Cortex of kidney (tissue), 1 donor: ENCODE results near the gene DNAJC3.
"Not testable (repeated sequence)": the region's sequence is repeated elsewhere in the genome, so short reads cannot be mapped to it uniquely, and the experiment has no call there.

Experiments used
- DNase-seq: peaks from one replicate; lab custom pipeline; 2025; lab: John Stamatoyannopoulos, UW

The DNAJC3 gene

DNA sequence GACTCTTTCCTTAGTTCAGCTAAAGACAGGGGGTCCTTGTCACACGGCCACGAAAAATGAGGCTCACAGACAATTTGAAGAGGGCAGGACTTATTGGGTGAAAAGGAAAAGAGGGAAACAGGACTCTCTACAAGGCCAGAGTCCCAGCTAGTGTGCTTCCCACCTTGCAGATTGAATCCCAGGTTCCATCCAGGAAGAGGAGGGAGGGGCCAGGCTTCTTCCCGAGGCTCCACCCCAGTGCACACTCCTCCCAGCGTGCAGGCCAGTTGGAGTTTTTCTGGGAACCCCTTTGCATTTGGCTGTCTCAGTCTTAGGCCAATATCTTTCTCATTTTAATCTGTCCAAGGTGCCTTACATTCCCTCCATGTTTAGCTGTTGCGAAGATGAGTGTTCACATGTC, 106.8 kb downstream of the DNAJC3 start:
- DNase-seq: no peak

DNA sequence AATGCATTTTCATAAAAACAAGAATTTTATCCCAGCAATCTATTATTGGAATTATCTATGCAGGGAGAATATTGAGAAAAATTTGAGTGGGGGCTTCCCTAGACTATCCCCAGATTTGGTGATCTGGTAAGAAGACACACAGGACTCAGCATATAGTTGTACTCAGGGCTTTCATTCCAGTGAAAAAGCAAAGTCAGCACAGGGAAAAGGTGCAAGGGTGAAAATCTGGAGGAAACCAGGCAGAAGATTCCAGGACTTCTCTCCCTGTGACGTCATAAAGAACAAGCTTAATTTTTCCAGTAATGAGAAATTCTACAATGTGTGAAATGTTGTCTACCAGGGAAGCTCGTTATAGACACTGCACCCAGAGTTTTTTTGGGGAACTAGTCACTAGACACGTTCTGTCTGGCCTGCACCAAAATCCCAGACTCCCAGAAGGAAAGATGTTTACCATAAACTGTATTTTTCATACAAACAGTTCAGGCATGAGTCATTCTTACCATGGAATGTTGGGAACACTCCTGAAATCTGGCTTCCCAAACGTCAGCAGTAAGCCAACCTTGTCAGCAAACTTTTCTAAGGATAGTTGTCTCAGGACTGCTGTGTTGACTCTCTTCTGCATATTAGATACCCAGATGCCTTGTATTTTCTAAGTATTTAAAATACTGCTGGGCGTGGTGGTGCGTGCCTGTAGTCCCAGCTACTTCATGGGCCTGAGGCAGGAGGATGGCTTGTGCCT, 107.4 kb downstream of the DNAJC3 start:
- DNase-seq: no peak

DNA sequence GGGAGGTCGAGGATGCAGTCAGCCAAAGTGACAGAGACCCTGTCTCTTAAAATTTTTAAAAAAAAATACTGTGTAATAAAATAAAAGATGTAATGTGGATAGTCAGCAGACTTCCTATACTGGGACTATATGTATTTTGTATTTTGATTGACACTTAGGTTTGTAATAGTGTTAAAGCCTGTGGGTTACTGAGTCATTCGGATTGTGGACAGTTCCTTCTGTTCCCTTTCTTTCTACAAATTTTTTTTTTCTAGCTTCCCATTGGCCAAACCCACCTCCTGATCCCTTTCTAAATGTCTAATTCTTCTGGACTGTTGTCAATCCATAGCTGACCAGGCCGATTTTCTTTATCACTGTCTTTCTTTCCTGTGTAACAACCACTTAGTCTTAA, 108.0 kb downstream of the DNAJC3 start:
- DNase-seq: no peak

DNA sequence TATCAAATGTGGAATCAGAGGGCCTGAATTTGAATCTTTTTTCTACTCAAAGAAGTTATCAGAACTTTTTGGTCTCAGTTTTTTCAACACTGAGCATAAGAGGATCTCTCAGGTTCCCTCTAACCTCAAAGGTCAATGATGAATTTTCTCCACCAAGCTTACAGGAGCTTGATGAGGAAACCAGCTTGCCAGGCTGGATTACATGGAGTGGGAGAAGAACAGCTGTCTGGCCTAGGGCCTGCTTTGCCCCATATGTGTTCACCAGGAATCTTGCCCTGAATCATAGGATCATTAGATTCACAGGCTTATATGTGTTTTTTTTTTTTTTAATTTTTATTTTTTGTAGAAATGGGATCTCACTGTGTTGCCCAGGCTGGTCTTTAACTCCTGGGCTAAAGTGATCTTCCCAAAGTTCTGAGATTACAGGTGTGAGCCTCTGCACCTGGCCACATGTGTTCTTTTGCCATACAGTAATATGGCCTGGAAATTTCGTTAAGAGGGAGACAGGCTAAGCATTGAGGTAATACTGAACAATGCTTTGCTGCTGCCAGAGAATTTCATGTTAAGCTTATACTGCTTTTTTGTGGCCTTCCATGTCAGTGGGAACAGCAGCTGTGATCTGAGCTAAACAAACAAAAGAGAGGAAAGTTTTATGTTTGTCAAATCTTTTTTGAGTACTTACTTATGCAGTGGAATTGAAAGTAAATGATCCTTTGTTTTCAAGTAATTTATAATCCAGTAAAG, 110.6 kb downstream of the DNAJC3 start:
- no peak for DNase-seq

DNA sequence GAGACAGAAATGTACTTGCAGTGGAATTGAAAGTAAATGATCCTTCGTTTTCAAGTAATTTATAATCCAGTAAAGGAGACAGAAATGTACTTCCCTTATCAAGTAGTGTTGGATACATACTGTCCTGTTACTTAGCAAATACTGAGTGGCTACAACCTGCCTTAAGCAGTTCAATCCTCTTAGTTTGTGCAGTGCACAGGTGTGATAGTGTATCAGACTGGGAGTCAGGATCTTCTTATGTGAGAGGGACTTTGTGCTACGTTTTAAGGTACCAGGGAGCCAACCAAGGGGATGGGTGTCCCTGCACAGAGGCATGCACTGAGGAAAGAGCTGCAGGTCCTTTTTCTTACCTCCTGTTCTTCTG, 111.1 kb downstream of the DNAJC3 start:
- no peak for DNase-seq

DNA sequence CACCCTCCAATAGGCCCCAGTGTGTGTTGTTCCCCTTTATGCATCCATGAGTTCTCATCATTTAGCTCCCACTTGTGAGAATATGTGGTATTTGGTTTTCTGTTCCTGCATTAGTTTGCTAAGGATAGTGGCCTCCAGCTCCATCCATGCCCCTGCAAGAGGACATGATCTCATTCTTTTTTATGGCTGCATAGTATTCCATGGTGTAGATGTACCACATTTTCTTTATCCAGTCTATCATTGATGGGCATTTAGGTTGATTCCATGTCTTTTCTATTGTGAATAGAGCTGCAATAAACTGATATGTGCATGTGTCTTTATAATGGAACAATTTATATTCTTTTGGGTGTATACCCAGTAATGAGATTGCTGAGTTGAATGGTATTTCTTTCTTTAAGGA, 112.4 kb downstream of the DNAJC3 start:
- not testable (repeated sequence) for DNase-seq

DNA sequence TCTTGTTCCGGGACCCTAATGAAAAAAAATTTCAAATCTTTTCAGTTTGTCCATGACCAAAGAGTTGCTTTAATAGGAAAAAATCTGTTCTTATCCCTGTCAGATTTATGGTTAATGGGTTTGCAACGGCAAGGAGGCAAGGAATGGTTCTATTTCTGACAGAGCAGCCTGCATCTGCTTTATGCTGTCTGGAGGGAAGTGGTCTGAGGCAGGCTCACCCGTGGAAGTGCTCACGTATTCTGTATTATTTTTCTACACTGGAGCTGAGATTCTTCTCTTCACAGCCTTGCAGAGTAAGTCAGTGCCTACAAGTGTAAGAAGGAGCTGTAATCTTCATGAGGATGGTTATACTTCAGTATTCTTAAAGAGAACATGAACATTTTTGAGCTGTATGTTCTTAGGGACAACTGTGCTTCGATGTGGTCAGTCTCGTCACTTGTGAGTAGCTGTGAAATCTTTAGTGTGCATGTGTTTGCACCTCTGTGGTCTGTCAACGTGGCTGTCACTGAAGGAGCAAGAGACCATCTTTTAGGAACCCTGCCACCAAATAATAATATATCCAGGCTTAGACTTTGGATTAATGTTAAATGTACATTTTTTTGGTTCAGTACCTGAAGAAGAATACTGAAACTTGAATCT, 114.3 kb downstream of the DNAJC3 start:
- no peak for DNase-seq

DNA sequence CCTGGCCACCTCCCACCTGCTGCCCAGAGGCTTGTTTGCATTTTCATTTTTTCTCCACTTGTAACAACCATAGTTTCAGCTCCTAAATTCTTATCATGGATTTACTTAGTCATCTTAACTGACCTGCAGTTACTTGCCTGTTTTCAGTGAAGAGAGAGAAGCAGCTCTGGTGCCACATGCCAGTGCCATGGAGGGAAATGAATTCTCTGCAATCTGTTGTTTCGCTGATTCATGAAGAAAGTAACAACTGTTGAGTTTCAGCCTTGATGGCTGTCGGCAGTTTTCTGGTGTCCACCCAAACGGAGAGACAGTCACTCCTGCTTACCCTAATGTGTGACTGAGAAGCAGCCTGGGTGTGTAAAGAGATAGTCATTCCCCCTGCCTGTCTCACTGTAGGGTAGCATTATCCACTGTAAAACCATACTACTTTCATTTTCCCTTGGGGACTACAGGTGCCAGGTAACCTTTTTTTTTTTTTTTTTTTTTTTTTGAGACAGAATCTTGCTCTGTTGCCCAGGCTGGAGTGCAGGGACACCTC, 116.1 kb downstream of the DNAJC3 start:
- DNase-seq: no peak

DNA sequence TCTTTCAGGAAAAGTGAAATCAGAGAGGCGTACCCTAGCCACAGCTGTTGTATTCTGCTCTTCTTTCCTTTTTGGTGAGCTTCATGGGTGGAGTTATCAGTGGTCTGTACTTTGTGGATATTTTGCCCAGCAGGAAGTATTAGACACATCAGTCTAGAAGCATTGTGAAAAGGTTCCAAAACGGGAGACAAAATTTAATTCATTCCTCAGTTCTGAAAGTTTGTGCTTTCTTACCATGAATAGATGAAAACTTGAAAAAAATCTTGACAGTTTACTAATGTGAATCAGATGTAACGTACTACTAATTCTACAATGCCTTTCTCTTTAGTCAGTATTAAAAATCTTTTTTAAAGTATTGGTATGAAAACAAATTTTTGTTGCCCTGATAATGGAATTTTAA, 116.8 kb downstream of the DNAJC3 start:
- no peak for DNase-seq

DNA sequence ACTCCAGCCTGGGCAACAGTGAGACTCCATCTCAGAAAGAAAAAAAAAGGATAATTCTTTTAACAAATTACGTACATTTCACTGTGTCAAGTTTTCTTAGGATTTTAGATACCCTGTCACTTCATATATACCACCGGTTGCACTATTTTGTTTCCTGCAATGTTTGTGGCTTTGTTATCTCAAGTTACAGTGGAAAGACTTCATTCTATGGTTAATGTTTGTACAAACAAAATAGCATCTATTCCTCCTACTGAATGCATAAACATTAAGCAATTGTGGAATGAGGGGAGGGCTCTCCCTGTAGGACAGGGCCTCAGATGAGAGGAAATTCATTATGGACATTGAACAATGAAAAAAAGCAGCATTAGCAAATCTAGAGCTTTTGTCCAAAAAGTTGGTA, 120.1 kb downstream of the DNAJC3 start:
- no peak for DNase-seq

DNA sequence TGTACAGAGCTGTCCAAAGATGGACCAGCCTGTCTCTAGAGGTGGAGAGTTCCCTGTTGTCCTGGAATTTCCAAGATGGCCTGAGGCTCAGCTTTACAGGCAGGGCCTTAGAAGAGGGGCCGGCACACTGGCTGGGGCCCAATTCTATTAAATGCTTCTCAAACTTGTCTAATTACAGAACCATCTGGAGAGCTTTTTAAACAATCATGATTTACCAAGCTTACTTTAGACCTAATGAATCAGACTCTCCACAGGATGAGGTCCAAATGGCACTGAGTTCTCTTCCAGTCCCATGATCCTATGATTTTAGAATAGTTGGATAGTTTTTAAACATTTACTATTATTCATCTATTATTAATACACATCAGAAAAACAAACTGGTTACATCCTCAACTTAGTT, 123.5 kb downstream of the DNAJC3 start:
- no peak for DNase-seq

DNA sequence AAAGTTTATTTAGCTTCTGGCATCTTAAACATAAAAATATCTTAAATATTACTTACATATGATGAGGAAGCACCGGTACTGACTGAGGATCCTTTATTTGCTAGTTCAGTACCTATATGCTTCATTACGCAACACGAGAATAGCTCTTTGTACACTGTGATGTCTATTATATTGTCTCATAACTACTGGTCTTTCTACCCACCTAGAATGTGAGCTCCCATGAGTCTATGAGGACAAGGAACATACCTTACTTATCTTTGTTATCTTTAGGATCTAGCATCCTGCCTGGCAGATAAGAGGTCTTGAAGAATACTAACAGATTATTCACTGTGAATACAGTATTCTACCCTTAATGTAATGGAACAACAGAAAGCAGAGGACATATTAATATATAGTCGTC, 124.9 kb downstream of the DNAJC3 start:
- DNase-seq: no peak

DNA sequence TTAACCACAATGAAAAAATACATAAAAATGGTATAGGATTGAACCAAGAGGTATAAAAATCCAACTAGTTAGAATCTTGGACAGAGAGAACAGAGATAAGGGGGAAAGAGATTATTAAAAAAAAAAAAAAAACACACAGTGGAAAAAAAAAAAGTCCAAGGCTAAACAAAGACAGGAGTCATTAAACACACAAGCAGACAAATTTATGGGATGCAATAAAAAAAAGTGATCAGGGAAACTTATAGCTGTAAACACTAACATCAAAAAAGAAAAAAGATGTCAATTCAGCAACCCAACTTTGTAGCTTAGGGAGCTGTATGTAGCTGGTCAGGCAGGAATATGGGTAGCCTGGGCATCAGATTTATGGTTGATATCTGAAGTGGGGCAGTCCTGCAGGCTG, 129.0 kb downstream of the DNAJC3 start:
- no peak for DNase-seq

DNA sequence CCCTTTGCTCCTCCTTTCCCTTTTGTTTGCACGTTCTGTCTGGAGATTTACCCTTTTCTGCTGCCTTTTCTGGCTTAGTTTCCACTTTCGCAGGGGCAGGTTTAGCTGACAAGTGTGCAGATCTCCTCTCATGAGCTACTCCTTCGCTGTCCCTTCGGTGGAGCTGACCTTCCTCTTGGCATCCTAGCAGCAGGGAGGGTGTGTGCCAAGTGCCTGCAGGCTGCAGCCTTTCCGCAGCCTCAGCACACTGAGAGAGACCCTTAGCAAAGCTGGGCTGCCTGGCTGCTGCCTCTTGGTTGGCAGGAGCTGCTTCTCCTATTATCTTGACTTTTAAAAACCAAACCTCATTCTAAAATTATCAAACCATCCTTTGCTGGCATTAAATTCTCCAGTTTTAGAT, 132.5 kb downstream of the DNAJC3 start:
- no peak for DNase-seq

DNA sequence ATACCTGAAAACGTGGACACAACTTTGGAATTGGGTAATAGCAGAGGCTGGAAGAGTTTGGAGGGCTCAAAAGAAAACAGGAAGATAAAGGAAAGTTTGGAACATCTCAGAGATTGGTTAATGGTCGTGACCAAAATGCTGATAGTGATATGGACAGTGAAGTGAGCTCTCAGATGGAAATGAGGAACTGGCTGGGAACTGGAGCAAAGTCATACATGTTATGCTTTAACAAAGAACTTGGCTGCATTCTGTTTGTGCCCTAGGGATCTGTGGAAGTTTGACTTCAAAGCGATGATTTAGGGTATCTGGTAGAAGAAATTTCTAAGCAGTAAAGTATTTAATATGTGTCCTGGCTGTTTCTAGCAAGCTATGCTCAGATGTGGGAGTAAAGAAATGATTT, 136.2 kb downstream of the DNAJC3 start:
- no peak for DNase-seq

DNA sequence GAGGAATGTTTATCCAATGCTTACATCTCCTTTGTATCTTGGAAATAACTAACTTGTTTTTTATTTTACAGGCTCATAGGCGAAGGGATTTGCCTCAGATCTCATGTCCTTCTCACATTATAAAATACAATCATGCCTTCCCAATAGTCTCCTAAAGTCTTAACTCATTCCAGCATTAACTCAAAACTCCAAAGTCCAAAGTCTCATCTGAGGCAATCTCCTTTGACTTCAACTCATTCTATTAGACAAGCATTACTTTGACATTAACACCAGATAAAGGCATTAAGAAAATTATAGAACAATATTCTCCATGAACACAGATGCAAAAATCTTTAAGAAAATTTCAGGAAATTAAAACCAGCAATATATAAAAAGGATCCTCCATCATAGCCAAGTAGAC, 137.6 kb downstream of the DNAJC3 start:
- DNase-seq: no peak

DNA sequence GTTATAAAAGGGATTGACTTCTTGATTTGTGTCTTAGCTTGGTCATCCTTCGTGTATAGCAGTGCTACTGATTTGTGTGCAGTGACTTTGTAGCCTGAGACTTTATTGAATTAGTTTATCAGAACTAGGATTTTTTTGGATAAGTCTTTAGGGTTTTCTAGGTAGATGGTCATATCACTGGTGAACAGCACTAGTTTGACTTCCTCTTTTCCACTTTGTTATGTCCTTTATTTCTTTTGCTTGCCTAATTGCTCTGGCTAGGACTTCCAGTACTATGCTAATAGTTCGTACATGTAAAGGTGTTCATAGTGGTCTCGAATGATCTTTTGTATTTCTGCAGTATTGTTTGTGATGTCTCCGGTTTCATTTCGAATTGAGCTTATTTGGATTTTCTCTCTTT, 145.4 kb downstream of the DNAJC3 start:
- no peak for DNase-seq

DNA sequence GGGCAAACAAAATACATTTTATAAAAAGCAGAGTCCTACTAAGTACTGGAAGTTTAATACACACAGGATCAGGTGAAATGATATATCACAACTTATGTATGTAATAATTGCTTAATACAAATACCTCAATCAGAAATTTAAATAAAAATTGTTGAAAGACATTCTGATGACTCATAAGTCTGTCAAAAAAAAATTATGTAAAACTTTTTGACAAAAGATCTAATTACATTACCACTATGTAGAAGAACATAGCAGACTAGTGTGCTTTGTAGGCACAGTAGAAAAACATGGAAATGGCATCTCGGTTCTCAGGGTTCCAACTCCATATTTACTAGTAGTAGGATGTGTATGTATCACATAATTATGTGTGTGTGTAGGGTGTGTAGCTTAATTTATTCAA, 156.2 kb downstream of the DNAJC3 start:
- DNase-seq: no peak

DNA sequence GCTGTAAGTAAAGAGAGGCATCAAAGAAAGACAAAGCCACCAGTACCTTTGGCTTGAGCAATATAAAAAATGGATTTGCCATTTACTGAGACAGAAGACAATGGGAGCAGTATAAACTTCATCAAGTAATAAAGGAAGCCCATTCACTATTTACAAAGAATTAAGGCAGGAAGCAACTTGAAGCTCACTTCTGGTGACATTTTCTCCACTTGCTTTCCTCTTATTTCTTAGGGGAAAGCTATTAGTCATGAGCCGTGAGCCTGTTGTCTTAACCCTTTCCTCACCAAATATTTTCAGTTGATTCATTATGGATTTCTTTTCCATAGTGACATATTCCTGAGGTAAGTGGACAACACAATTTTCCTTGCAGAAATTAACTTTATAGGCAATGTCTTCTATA, 156.8 kb downstream of the DNAJC3 start:
- no peak for DNase-seq

DNA sequence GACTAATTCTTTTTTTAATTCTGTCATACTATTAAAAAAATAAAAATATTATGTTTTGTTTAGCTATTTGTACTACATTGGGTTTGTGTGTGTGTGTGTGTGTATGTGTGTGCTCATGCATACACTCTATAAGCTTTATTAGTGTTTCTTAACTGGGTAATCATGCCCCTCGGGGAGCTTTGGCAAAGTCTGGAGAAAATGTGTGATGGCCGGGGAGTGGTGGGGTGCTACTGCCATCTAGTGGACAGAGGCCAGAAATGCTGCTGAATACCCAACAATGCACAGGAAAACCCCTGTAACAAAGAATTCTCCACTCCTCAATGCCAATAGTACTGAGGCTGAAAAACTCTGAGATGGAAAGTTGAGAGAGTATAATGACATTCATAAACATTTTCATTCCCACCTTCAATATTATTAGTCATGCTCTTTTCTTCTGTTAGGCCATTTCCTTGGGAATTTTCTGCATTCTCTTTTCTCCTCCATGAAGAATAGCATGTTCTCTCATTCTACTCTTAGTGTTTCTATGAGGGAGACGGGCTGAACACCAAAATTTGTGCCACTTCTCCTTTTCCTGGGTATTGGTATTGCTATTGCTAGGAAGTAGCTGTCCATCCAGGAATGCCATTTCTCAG, 157.3 kb downstream of the DNAJC3 start:
- no peak for DNase-seq

DNA sequence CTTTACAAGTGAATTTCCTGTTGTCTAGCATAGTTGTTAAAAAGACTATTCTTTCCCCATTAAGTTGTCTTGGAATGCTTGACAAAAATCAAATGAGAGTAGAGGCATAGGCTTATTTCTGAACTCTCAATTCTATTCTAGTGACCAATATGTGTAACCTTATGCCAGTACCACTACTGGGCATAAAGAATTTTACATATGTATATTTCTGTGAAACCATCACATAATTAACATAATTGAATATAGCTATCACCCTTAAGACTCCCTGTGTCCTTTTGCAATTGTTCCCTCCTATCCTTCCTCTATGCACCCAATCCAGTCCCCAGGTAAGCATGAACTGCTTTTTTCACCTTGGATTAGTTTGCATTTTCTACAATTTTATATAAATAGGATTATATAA, 165.0 kb downstream of the DNAJC3 start:
- DNase-seq: no peak

DNA sequence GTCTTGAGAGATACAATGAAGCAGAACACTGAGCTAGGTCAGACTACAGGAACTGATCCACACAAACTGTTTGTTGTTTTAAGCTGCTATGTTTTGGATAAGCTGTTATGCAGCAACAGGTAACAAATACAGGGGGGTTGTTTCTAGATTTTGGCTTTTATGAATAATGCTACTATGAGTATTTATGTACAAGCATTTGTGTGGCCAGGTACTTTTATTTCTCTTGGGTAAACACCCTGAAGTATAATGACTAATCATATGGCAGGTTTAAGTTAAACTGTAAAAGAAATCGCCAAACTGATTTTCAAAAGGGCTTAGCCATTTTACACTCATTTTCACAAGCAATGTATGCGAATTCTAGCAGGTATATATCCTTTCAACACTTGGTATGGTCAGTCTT, 166.0 kb downstream of the DNAJC3 start:
- DNase-seq: no peak
